Mesothelial cell of epicardium (in vitro differentiated cells): Measurements from ENCODE around the gene IFI35. TPM values are rescaled to one million over a fixed set of nuclear protein-coding genes. Genes with fewer than 3 reads are reported as not detected.

Experiments
- DNase-seq, 2 experiments: peaks; one replicate each; pipeline ENCODE4 v3.0.0; 2021; ENCODE audit warnings: low spot score in 2 of 2; ENCODE audit not compliant: unreplicated experiment in 2 of 2
- H3K27ac Mint-ChIP-seq: 2 replicates; pipeline ENCODE4 v1.8.0; 2021; ENCODE audit warnings: mixed read lengths
- H3K27me3 Mint-ChIP-seq: 2 replicates; pipeline ENCODE4 v1.8.0; 2021; ENCODE audit warnings: low read depth, mixed read lengths
- H3K36me3 Mint-ChIP-seq: 2 replicates; pipeline ENCODE4 v1.8.0; 2021; ENCODE audit warnings: mixed read lengths
- H3K4me1 Mint-ChIP-seq: 2 replicates; pipeline ENCODE4 v1.8.0; 2021; ENCODE audit warnings: mixed read lengths
- H3K4me3 Mint-ChIP-seq: 2 replicates; pipeline ENCODE4 v1.8.0; 2021; ENCODE audit warnings: mild to moderate bottlenecking, moderate library complexity, mixed read lengths
- H3K9me3 Mint-ChIP-seq: 2 replicates; pipeline ENCODE4 v1.8.0; 2021; ENCODE audit warnings: mixed read lengths
- total RNA-seq: library from RNA; stranded (reverse); gene quantifications from 3 replicates; pipeline ENCODE4 v1.2.1, GENCODE V29; 2021
- TF ChIP-seq, protein P1 (sequence below): fragments of 200-600 bp; sonication (generic); IDR thresholded peaks from one replicate; pipeline ENCODE4 v1.5.0; 2021; ENCODE audit warnings: antibody characterized with exemption; ENCODE audit not compliant: unreplicated experiment

IFI35 gene
- total RNA-seq, 1 donor from 2014 or later, result 5.6 TPM

DNA sequence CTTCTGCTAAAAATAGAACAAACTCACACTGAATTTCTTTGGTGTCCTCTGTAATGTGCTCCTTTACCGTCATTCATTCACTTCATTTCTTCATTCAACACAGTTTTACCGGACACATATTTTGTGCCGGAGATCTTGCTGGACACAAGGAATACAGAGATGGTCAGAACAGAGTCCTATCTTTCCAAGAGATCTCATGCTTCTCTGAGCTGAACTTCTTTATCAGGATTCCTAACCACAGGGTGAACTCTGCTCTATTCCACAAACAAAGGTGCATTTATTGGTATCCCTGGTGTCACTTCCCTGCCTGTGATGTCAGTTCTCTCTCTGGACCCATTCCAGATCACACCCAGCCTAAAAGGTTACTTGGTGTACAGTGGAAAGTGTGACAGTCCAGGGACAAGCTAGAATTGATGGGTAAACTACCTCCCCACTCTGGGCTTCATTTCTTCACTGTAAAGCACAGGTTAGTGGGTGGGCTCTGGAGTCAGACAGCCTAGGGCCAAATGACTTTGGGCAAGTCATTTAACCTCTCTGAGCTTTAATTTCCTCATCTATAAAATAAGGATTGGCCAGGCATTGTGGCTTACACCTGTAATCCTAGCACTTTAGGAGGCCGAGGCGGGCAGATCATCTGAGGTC lies 4.2 kb downstream of the IFI35 start:
- peaks cover 5% of the 10 kb centered on the region for H3K36me3 Mint-ChIP-seq
- H3K27me3 Mint-ChIP-seq, result no peaks in the 10 kb centered on the region
- no peak overlapping the region for H3K27ac Mint-ChIP-seq
- TF ChIP-seq, protein P1, sequence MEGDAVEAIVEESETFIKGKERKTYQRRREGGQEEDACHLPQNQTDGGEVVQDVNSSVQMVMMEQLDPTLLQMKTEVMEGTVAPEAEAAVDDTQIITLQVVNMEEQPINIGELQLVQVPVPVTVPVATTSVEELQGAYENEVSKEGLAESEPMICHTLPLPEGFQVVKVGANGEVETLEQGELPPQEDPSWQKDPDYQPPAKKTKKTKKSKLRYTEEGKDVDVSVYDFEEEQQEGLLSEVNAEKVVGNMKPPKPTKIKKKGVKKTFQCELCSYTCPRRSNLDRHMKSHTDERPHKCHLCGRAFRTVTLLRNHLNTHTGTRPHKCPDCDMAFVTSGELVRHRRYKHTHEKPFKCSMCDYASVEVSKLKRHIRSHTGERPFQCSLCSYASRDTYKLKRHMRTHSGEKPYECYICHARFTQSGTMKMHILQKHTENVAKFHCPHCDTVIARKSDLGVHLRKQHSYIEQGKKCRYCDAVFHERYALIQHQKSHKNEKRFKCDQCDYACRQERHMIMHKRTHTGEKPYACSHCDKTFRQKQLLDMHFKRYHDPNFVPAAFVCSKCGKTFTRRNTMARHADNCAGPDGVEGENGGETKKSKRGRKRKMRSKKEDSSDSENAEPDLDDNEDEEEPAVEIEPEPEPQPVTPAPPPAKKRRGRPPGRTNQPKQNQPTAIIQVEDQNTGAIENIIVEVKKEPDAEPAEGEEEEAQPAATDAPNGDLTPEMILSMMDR, result no peak
- no peak for DNase-seq
- peaks cover 8% of the 10 kb centered on the region for H3K4me1 Mint-ChIP-seq
- H3K9me3 Mint-ChIP-seq, result no peaks in the 10 kb centered on the region
- no peak overlapping the region for H3K4me3 Mint-ChIP-seq

DNA sequence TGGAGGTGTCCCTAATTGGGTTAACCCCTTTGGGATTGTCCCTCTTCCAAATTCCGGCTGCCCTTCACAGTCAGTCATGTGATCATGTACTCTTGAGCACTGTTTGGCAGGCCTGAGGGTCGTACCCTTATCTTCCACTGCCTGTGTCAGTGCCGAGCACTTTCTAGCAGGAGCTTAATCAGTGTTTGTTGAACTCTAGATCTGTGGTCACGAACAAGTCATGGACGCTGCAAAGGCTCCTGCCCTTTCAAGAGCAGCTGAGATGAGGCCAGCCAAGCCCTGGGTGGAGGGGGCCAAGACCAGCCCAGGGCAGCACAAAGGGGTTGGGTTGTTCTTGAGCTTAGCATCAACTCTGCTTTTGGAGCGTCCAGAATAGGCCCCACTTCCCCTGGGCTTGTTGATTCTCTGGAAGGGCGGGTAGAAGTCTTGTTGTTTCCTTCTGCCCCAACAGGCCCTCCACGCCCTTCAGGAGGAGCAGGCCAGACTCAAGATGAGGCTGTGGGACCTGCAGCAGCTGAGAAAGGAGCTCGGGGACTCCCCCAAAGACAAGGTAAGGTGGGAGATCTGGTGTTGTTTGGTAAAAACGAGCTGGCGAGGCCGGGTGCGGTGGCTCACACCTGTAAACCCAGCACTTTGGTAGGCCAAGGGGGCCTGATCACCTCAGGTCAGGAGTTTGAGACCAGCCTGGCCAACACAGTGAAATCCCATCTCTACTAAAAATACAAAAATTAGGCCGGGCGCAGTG lies 5.3 kb downstream of the IFI35 start:
- TF ChIP-seq, protein P1, result no peak
- no peaks in the 10 kb centered on the region for H3K27me3 Mint-ChIP-seq
- peak overlapping the region; percentile 47 for H3K27ac Mint-ChIP-seq
- no peaks in the 10 kb centered on the region for H3K9me3 Mint-ChIP-seq
- DNase-seq, result no peak
- H3K36me3 Mint-ChIP-seq, result peaks cover 5% of the 10 kb centered on the region
- H3K4me1 Mint-ChIP-seq, result peaks cover 3% of the 10 kb centered on the region
- H3K4me3 Mint-ChIP-seq, result no peak overlapping the region

GRCh38 chr17:43013296-43013695 lies 6.7 kb downstream of the IFI35 start:
- peaks cover 4% of the 10 kb centered on the region for H3K4me1 Mint-ChIP-seq
- H3K36me3 Mint-ChIP-seq, result peaks cover 7% of the 10 kb centered on the region
- no peaks in the 10 kb centered on the region for H3K9me3 Mint-ChIP-seq
- no peaks in the 10 kb centered on the region for H3K27me3 Mint-ChIP-seq
- H3K4me3 Mint-ChIP-seq, result no peak overlapping the region
- peak overlapping the region; percentile 13 for H3K27ac Mint-ChIP-seq
- no peak for DNase-seq
- TF ChIP-seq, protein P1, result no peak

- DNase-seq, result no peak
Measured at GRCh38 chr17:43014020-43014648, 7.5 kb downstream of the IFI35 start.

GRCh38 chr17:43014649-43015542 lies 8.3 kb downstream of the IFI35 start:
- Mint-ChIP-seq H3K27ac (peak overlapping the region; percentile 44), H3K36me3 (peaks cover 7% of the 10 kb centered on the region), H3K9me3 (no peaks in the 10 kb centered on the region), H3K27me3 (no peaks in the 10 kb centered on the region), H3K4me1 (peaks cover 18% of the 10 kb centered on the region), H3K4me3 (no peak overlapping the region)
- TF ChIP-seq, protein P1, result no peak
- no peak for DNase-seq

More at GRCh38 chr17:43014020-43014648, 7.5 kb downstream of the IFI35 start:
- no peaks in the 10 kb centered on the region for H3K27me3 Mint-ChIP-seq
- no peak overlapping the region for H3K4me3 Mint-ChIP-seq
- TF ChIP-seq, protein P1, result no peak
- peaks cover 7% of the 10 kb centered on the region for H3K36me3 Mint-ChIP-seq
- H3K9me3 Mint-ChIP-seq, result no peaks in the 10 kb centered on the region
- peak overlapping the region; percentile 25 for H3K27ac Mint-ChIP-seq
- H3K4me1 Mint-ChIP-seq, result peaks cover 11% of the 10 kb centered on the region
